HepG2 (cell line): ENCODE data around the gene CNNM3. TPM values are rescaled to one million over a fixed set of nuclear protein-coding genes. Genes with fewer than 3 reads are reported as not detected.
A peak's percentile ranks its signal among the peaks of the same experiment; 100 is the strongest.

Source experiments
- ATAC-seq: fragments of 200-7000 bp; cut with Tn5 transposase; 3 replicates; pipeline ENCODE4 v1.9.1; 2020; ENCODE audit warnings: mild to moderate bottlenecking, moderate library complexity
- BruUV-seq: library from RNA; stranded (reverse); fragments of 400-500 nt; replicated peaks from 2 replicates; lab custom pipeline; 2021; lab: Mats Ljungman, UMichigan
- CTCF ChIA-PET: fragments of 300-600 bp; formaldehyde crosslinking; extraction: SDS; loops from one replicate; lab custom pipeline; 2021; ENCODE audit warnings: low total read pairs, inconsistent platforms, low intra/inter-chr PET ratio; lab: Yijun Ruan, JAX
- POLR2A ChIA-PET: fragments of 350-600 bp; sonication (Branson Sonifier 250); formaldehyde crosslinking; loops from one replicate; lab custom pipeline; 2020; ENCODE audit warnings: antibody characterized with exemption, inconsistent platforms; lab: Yijun Ruan, JAX
- DNase-seq: peaks from one replicate; pipeline ENCODE4 v3.0.0-alpha.2; 2015; ENCODE audit warnings: low spot score
- FAIRE-seq: peaks from 3 replicates; lab custom pipeline; 2011; peaks lifted over from hg19 to GRCh38; lab: Jason Lieb, UNC
- H2AFZ ChIP-seq: one replicate; pipeline ENCODE4 v1.6.1; 2011; ENCODE audit warnings: low read length, inconsistent platforms
- H3K27ac ChIP-seq: fragments of 300-600 bp; 3 replicates; pipeline ENCODE4 v1.8.0; 2011; ENCODE audit warnings: mixed run types, mild to moderate bottlenecking, mixed read lengths, low read length, inconsistent platforms; ENCODE audit not compliant: insufficient read depth; ENCODE audit errors: extremely low read length
- H3K27me3 ChIP-seq, 2 experiments: fragments of 200-600 bp in 1 of 2; 2 replicates in 1 of 2; 3 replicates in 1 of 2; pipeline versions ENCODE4 v1.6.0 to v1.8.0; 2011; ENCODE audit warnings: low read length in 2 of 2, mild to moderate bottlenecking in 2 of 2, moderate library complexity in 2 of 2, inconsistent platforms in 1 of 2; ENCODE audit not compliant: insufficient read depth in 2 of 2, control insufficient read depth in 1 of 2
- H3K36me3 ChIP-seq, 2 experiments: fragments of 200-600 bp in 1 of 2; replicated peaks in 1 of 2; 2 replicates in 1 of 2; 3 replicates in 1 of 2; pipeline versions ENCODE4 v1.5.1 to v1.8.0; 2011; ENCODE audit warnings: low read length in 2 of 2, inconsistent platforms in 1 of 2; ENCODE audit not compliant: insufficient read depth in 2 of 2, control insufficient read depth in 1 of 2
- H3K4me1 ChIP-seq: 2 replicates; pipeline ENCODE4 v1.5.1; 2012; ENCODE audit warnings: low read length, inconsistent platforms; ENCODE audit not compliant: insufficient read depth
- H3K4me2 ChIP-seq: 2 replicates; pipeline ENCODE4 v1.6.0; 2011; ENCODE audit warnings: low read depth, low read length, inconsistent platforms
- H3K4me3 ChIP-seq, 3 experiments: fragments of 200-600 bp in 1 of 3; sonication (generic), shearing (Covaris generic) in 1 of 3; replicated peaks in 1 of 3; 2 replicates each; pipeline ENCODE4 v1.5.1; 2011 to 2016; ENCODE audit warnings: low read length in 3 of 3, inconsistent platforms in 2 of 3, low read depth in 2 of 3, mild to moderate bottlenecking in 2 of 3, control low read depth in 1 of 3, mixed read lengths in 1 of 3; ENCODE audit not compliant: insufficient read depth in 1 of 3
- H3K79me2 ChIP-seq: one replicate; pipeline ENCODE4 v1.6.1; 2011; ENCODE audit warnings: low read length, inconsistent platforms; ENCODE audit not compliant: insufficient read depth
- H3K9ac ChIP-seq: 2 replicates; pipeline ENCODE4 v1.6.0; 2011; ENCODE audit warnings: mild to moderate bottlenecking, low read depth, low read length, inconsistent platforms; ENCODE audit not compliant: insufficient read depth
- H3K9me3 ChIP-seq: 2 replicates; pipeline ENCODE4 v1.5.1; 2012; ENCODE audit warnings: mild to moderate bottlenecking, low read length
- H4K20me1 ChIP-seq: 2 replicates; pipeline ENCODE4 v1.6.0; 2011; ENCODE audit warnings: inconsistent platforms, mild to moderate bottlenecking, low read length, moderate library complexity; ENCODE audit not compliant: insufficient read depth
- ATF2 ChIP-seq: sonication (generic); formaldehyde crosslinking; IDR thresholded peaks from 2 replicates; pipeline ENCODE4 v1.4.0; 2020; ENCODE audit warnings: missing genetic modification reagents
- DMAP1 ChIP-seq: IDR thresholded peaks from 2 replicates; pipeline ENCODE4 v1.6.1; 2016
- GLMP ChIP-seq: sonication (generic); formaldehyde crosslinking; IDR thresholded peaks from 2 replicates; pipeline ENCODE4 v1.9.0; 2021; ENCODE audit warnings: missing genetic modification reagents, mild to moderate bottlenecking, borderline replicate concordance
- ISX ChIP-seq: sonication (generic); formaldehyde crosslinking; conservative IDR thresholded peaks from 2 replicates; pipeline ENCODE4 v1.5.0; 2020; ENCODE audit warnings: missing genetic modification reagents
- MBNL3 ChIP-seq: fragments of 250-450 bp; sonication (Bioruptor Pico); conservative IDR thresholded peaks from 2 replicates; pipeline ENCODE4 v1.8.0; 2022; ENCODE audit warnings: mild to moderate bottlenecking, inconsistent platforms
- MXD1 ChIP-seq: sonication (generic); formaldehyde crosslinking; IDR thresholded peaks from 2 replicates; pipeline ENCODE4 v1.4.0; 2020; ENCODE audit warnings: mild to moderate bottlenecking, missing genetic modification reagents
- RARA ChIP-seq: IDR thresholded peaks from 2 replicates; pipeline ENCODE4 v1.6.1; 2016; ENCODE audit warnings: missing genetic modification reagents, missing compliant biosample characterization
- SP140L ChIP-seq: sonication (generic); formaldehyde crosslinking; IDR thresholded peaks from 2 replicates; pipeline ENCODE4 v1.4.0; 2020; ENCODE audit warnings: missing genetic modification reagents, borderline replicate concordance
- SRSF1 ChIP-seq: fragments of 200-400 bp; formaldehyde crosslinking; optimal IDR thresholded peaks from 2 replicates; pipeline ENCODE3; 2017; ENCODE audit warnings: mild to moderate bottlenecking, low read depth, low read length, moderate library complexity
- ZFP36L1 ChIP-seq: sonication (generic); formaldehyde crosslinking; IDR thresholded peaks from 2 replicates; pipeline ENCODE4 v1.8.0; 2022; ENCODE audit warnings: mild to moderate bottlenecking, missing genetic modification reagents, moderate library complexity
- ZNF17 ChIP-seq: sonication (generic); formaldehyde crosslinking; IDR thresholded peaks from 2 replicates; pipeline ENCODE4 v1.5.0; 2020; ENCODE audit warnings: mild to moderate bottlenecking, missing genetic modification reagents
- ZNF292 ChIP-seq: sonication (generic); formaldehyde crosslinking; IDR thresholded peaks from 2 replicates; pipeline ENCODE4 v1.8.1; 2022; ENCODE audit warnings: mild to moderate bottlenecking, low read depth, missing genetic modification reagents, borderline replicate concordance
- ZNF430 ChIP-seq: sonication (generic); formaldehyde crosslinking; IDR thresholded peaks from 2 replicates; pipeline ENCODE4 v1.9.0; 2021; ENCODE audit warnings: mild to moderate bottlenecking, missing genetic modification reagents
- ZNF552 ChIP-seq: sonication (generic); formaldehyde crosslinking; IDR thresholded peaks from 2 replicates; pipeline ENCODE4 v1.9.0; 2022; ENCODE audit warnings: missing genetic modification reagents, mild to moderate bottlenecking, borderline replicate concordance
- ZNF713 ChIP-seq: sonication (generic); formaldehyde crosslinking; IDR thresholded peaks from 2 replicates; pipeline ENCODE4 v1.4.0; 2020; ENCODE audit warnings: mild to moderate bottlenecking, missing genetic modification reagents
- ZSCAN21 ChIP-seq: sonication (generic); formaldehyde crosslinking; IDR thresholded peaks from 2 replicates; pipeline ENCODE4 v1.8.0; 2022; ENCODE audit warnings: mild to moderate bottlenecking, missing genetic modification reagents, moderate library complexity, borderline replicate concordance
- ZSCAN25 ChIP-seq: sonication (generic); formaldehyde crosslinking; IDR thresholded peaks from 2 replicates; pipeline ENCODE4 v1.8.0; 2022; ENCODE audit warnings: mild to moderate bottlenecking, missing genetic modification reagents
- WGBS: methylation state at CpG from one replicate; pipeline ENCODE4 v1.1.6; 2017; ENCODE audit warnings: low lambda C conversion rate; 5-methylcytosine and 5-hydroxymethylcytosine counted together
- in situ Hi-C: cut with HindIII; loops from 2 replicates; pipeline ENCODE4 v1.10.0; 2017; ENCODE audit warnings: low pct_unique_long_range_greater_than_20kb; ENCODE audit not compliant: extremely low pct_ligation_motif_present
- intact Hi-C: fragments of 100-400 bp; cut with micrococcal nuclease; formaldehyde crosslinking; loops from one replicate; pipeline ENCODE4 v1.10.0; 2022; ENCODE audit not compliant: unreplicated experiment
- polyA plus RNA-seq, 8 experiments: library from polyadenylated mRNA; depleted of rRNA in 3 of 8; stranded (reverse) in 7 of 8; unstranded in 1 of 8; fragments of >200 nt; fragmentation: Illumina TruSeq in 4 of 8; extraction: Trizol in 4 of 8; gene quantifications; 2 replicates each; pipeline versions ENCODE4 v1.2.1 to v1.2.3, GENCODE V29; 2011 to 2016; ENCODE audit warnings: low read depth in 4 of 8, missing spikeins in 1 of 8, mixed read lengths in 1 of 8; ENCODE audit not compliant: insufficient read depth in 1 of 8
- total RNA-seq, 5 experiments: library from RNA; depleted of rRNA; stranded (reverse); fragments of >200 nt; fragmentation: Illumina TruSeq; extraction: Trizol; gene quantifications; 2 replicates each; pipeline ENCODE4 v1.2.3, GENCODE V29; 2016; ENCODE audit warnings: low read depth in 1 of 5

CNNM3 gene
- total and polyA plus RNA-seq, 2 of the 13 experiments (the other 11 are each of a cell fraction or from before 2014, with no cell fraction given) = 21.2 to 27.9 TPM

DNA sequence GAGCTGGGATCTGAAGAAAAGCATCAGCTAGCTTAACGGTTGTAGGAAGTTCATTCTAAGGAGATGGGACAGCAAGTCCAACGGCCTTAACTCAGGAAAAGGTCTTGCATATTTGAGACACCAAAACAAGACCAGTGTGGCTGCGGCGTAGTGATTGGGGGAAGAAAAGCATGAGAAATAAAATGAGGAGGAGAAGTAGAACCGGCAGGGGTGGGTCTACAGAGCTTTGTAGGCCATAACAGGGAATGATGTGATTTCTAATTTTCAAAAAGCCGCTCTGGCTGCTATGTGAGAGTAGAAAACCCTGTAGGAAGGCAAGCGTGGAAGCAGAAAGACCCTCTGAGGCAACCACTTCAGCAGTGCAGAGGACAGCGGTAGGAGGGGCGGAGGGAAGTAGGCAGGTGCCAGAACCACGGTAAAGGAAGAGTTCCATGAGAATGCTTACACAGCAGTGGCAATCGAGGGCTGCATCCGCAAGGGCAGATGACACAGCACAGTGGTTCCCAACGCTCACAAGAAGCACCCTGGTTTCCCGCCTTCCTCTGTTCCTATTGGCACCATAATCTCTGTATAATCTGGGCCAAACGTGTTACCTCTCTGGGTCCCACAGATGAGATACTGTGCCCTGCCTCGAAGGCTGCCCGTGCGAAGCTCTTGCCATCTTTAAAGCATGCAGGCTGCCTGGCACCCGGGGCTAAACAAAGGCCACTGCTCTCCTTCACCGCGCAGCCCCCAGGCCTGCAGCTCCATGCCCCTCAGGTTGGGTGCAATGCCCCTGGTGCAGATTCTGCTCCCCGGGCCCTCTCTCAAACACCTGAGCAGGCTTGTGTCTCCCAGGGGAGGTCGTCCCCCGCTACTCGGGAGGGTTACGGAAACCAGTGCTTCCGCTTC, 41.0 kb downstream of the CNNM3 start (continued):
- TF ChIP-seq ZFP36L1 = no peak

GRCh38 chr2:96857667-96858372, 41.8 kb downstream of the CNNM3 start, which contains the start of gene ANKRD39:
ANKRD39 (minus strand) TSS chr2:96858016; CDS start chr2:96857987, 29 bp downstream.
- Histone ChIP-seq H3K27ac (peak within 1 kb of the TSS; percentile 67), H3K4me3 (peak within 1 kb of the TSS; percentile 73 to 84 (median 75)), H3K4me2 (peak within 1 kb of the TSS; percentile 98), H3K27me3 (no peaks in the 10 kb centered on the region; a peak in 1 of 5 replicates), H3K9me3 (no peaks in the 10 kb centered on the region), H3K36me3 (peaks cover 17 to 35% of the 10 kb centered on the region in 2 experiments; a peak in 4 of 5 replicates), H3K4me1 (peaks cover 62% of the 10 kb centered on the region), H4K20me1 (no peaks in the 10 kb centered on the region), H3K9ac (peak within 1 kb of the TSS; percentile 78), H2AFZ (no peak within 1 kb of the TSS), H3K79me2 (peaks cover 19% of the 10 kb centered on the region)
- POLR2A ChIA-PET = interaction anchor here (0.5 to 6.1 kb wide), 25 partner anchors 9 to 577 kb away, joined by 3 to 152 read pairs (median 5); partner anchors contain the start of genes CNNM3, CNNM4 and SEMA4C
- in situ Hi-C loops = loop anchor here (5.0 kb wide), 1 partner anchor 94 kb away; no protein-coding TSS in a partner anchor
- CTCF ChIA-PET = interaction anchor here (0.6 to 2.4 kb wide), 5 partner anchors 11 to 255 kb away, joined by 3 to 29 read pairs (median 12); partner anchors contain the start of gene ANKRD36
- intact Hi-C loops = loop anchor here (1.0 to 2.0 kb wide), 5 partner anchors 12 to 102 kb away; partner anchors contain the start of gene SEMA4C
- no TSS peak for BruUV-seq
- under 1% methylated on average over 58 of the region's 81 CpGs for WGBS
- ATAC-seq (peak; percentile 88), DNase-seq (peak; percentile 97), FAIRE-seq (peak; percentile 89)
- TF ChIP-seq SP140L (CRISPR knock-in tag) (no peak), ZSCAN21 (CRISPR knock-in tag) (peak; percentile 85), ISX (CRISPR knock-in tag) (0 out of 2 replicates have a peak, but pooled peaks have one; percentile 37), ZNF552 (CRISPR knock-in tag) (no peak), SRSF1 (no peak), ZNF292 (CRISPR knock-in tag) (no peak), DMAP1 (peak; percentile 70; the same call in 1 of the 2 replicates), GLMP (no peak; the same call in 1 of the 2 replicates), MBNL3 (CRISPR knock-in tag) (no peak), ZSCAN25 (CRISPR knock-in tag) (peak; percentile 87), MXD1 (CRISPR knock-in tag) (peak; percentile 93), ATF2 (peak; percentile 75), ZNF17 (CRISPR knock-in tag) (no peak), RARA (CRISPR knock-in tag) (peak; percentile 43), ZNF713 (CRISPR knock-in tag) (no peak; the same call in 1 of the 2 replicates), ZNF430 (CRISPR knock-in tag) (peak; percentile 28; the same call in 1 of the 2 replicates)
